ENCODE measurements around the gene SFSWAP. TPM values are rescaled to one million over a fixed set of nuclear protein-coding genes. Genes with fewer than 3 reads are reported as not detected.
"Not testable (repeated sequence)": the region's sequence is repeated elsewhere in the genome, so short reads cannot be mapped to it uniquely, and the experiment has no call there.

Gene SFSWAP
- 100 to 1,000 TPM in 1 of 4 donors, 10 to 100 TPM in 3; 47.3 to 169 (median 75.6) TPM for total RNA-seq

GRCh38 chr12:131710464-131711457 lies at the start of gene SFSWAP:
SFSWAP (plus strand) TSS chr12:131711090; CDS start chr12:131711230, 140 bp downstream.
- TF ChIP-seq POLR2A (IDR thresholded peaks at IDR 0.05) (peak; percentile 54 to 60), CTCF (IDR thresholded peaks at IDR 0.05) (peak in 2 of 6 experiments; percentile 21 to 25)
- Histone ChIP-seq H3K27me3 (no peaks in the 10 kb centered on the region), H3K4me3 (peak within 1 kb of the TSS; percentile 68 to 97 (median 95)), H3K9me3 (no peaks in the 10 kb centered on the region), H3K36me3 (peaks cover 0 to 24% (median 6%) of the 10 kb centered on the region in 3 donors), H3K4me1 (peaks cover 4 to 22% (median 7%) of the 10 kb centered on the region in 4 donors), H3K27ac (peak within 1 kb of the TSS; percentile 85 to 96 (median 91))
- peak; percentile 70 to 85 (median 84) for DNase-seq

- not testable (repeated sequence) for H3K27me3 ChIP-seq, H3K27ac ChIP-seq, H3K9me3 ChIP-seq, H3K36me3 ChIP-seq, H3K4me1 ChIP-seq, DNase-seq
- peak overlapping the region in 2 of 4 donors; percentile 15 to 34 for H3K4me3 ChIP-seq
These were observed 49.5 kb upstream of the SFSWAP start for GRCh38 chr12:131661170-131661985.

- not testable (repeated sequence) for DNase-seq, H3K4me3 ChIP-seq, H3K9me3 ChIP-seq, H3K27me3 ChIP-seq, H3K36me3 ChIP-seq, H3K4me1 ChIP-seq, H3K27ac ChIP-seq
These were observed 49.0 kb upstream of the SFSWAP start for GRCh38 chr12:131661986-131662288.

GRCh38 chr12:131662346-131662745 lies 48.5 kb upstream of the SFSWAP start:
- H3K27me3 ChIP-seq, H3K27ac ChIP-seq, H3K4me3 ChIP-seq, H3K4me1 ChIP-seq, H3K36me3 ChIP-seq, H3K9me3 ChIP-seq: not testable (repeated sequence)
- peak in 1 of 3 donors; percentile 22 for DNase-seq

GRCh38 chr12:131665666-131666065 lies 45.2 kb upstream of the SFSWAP start:
- H3K9me3 ChIP-seq, H3K36me3 ChIP-seq, H3K4me1 ChIP-seq, H3K27ac ChIP-seq, H3K4me3 ChIP-seq, H3K27me3 ChIP-seq: not testable (repeated sequence)
- DNase-seq = peak in 1 of 3 donors; percentile 21

GRCh38 chr12:131666486-131666885 lies 44.4 kb upstream of the SFSWAP start:
- H3K4me1 ChIP-seq, H3K9me3 ChIP-seq, H3K36me3 ChIP-seq, H3K4me3 ChIP-seq, H3K27ac ChIP-seq, H3K27me3 ChIP-seq: not testable (repeated sequence)
- peak in 1 of 3 donors; percentile 24 for DNase-seq

GRCh38 chr12:131666978-131667601 lies 43.8 kb upstream of the SFSWAP start:
- H3K4me1 ChIP-seq, H3K9me3 ChIP-seq: not testable (repeated sequence)

GRCh38 chr12:131671276-131671675 lies 39.6 kb upstream of the SFSWAP start:
- Histone ChIP-seq H3K27ac (no peak overlapping the region), H3K4me3 (no peak overlapping the region), H3K4me1 (no peaks in the 10 kb centered on the region), H3K27me3 (no peaks in the 10 kb centered on the region), H3K9me3 (peaks cover 0 to 7% (median 0%) of the 10 kb centered on the region in 4 donors), H3K36me3 (no peaks in the 10 kb centered on the region)
- no peak for DNase-seq
- no peak for TF ChIP-seq CTCF (IDR thresholded peaks at IDR 0.05)
- TF ChIP-seq POLR2A (IDR thresholded peaks at IDR 0.05) = no peak

More at GRCh38 chr12:131666978-131667601, 43.8 kb upstream of the SFSWAP start:
- H3K4me3 ChIP-seq, H3K36me3 ChIP-seq, H3K27me3 ChIP-seq, H3K27ac ChIP-seq: not testable (repeated sequence)
- peak in 1 of 3 donors; percentile 15 for DNase-seq
